HG03175 (cell line): ENCODE results near the gene DPY19L2.
"Not testable (repeated sequence)": the region's sequence is repeated elsewhere in the genome, so short reads cannot be mapped to it uniquely, and the experiment has no call there.

Source experiments
- ATAC-seq: cut with Tn5 transposase; IDR thresholded peaks from one replicate; pipeline ENCODE4 v1.9.1; 2021; ENCODE audit warnings: mild to moderate bottlenecking, moderate library complexity; ENCODE audit not compliant: unreplicated experiment

Gene DPY19L2

DNA sequence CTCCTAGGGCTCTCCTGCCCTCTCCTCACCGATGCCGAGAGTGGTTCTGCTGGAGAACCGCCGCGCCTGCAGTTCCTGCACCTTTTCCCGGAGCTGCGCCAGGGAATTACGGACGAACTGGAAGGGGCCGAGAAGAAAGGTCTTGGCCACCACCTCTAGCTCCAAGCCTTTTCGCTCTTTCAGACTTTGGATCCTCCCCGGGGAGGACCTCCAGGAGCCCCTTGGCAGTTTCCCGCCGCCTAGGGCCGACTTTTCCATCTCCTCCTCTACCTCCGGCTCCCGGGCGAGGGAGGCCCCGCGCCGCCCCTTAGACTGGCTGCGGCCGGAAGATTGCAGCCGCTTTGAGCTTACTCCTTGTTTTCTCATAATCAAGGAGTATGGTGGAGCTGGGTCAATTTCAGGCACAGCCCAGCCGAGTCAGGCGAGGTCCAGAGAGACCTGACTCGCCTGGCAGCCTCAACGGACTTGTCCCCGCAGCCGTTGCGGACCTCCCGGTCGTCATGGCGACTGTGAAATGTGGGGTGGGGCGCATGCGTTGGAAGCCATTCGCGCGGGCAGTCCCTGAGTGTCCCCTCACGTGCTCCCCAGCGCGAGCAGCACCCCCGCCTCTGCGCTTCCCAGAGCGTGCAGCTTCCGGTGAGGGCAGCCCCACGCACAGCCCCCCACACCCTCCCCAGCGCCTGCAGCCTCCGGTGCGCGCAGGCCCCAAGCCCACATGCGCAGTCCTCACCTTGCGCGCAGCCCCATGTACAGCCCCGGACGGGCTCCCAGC, at the start of gene DPY19L2:
Gene DPY19L2 (minus strand): TSS at position 466 of the 772 bp plus-strand sequence. CDS start 100 bp downstream, at position 366.
- peak; percentile 71 for ATAC-seq

DNA sequence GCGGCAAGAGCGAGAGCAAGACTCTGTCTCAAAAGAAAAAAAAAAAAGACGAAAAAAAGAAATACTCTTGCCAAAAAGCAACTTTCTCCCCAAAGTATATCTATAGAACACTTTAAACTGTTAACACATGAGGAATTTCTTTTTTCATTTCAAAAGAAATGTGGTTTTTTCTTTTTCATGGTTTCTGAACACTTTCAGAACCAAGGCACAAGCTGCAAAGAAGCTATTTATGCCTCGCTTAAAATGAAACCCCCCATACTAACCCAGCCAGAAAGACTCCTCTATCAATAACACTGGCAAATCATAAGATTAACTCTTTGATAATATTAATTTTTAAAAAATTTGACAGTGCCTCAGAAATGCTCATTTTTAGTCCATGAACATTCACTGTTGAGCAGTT, 48.6 kb upstream of the DPY19L2 start:
- ATAC-seq, result not testable (repeated sequence)

DNA sequence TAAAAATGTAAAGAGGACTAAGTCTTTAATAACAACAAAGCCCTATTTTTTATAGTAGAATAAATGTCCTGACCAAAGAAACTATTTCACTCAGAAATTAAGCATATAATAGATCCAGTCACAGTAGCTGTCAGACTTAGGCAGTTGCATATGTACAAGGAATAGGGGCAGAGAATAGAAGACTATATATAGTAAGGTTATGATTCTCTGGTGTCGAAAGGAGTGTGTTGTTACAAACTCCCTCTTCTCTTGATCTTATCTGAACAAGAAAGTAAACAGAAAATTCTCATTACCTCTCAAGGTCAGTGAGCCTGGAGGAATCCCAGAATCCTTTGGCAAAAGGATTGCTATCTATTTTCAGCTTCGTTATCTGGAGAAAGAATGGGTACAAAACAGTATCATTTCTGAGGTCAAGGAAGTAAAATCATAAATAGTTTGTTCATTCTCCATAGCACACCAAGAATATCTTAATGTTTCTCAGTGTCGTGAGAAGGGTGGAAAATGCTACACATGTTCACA, 46.9 kb upstream of the DPY19L2 start:
- not testable (repeated sequence) for ATAC-seq

DNA sequence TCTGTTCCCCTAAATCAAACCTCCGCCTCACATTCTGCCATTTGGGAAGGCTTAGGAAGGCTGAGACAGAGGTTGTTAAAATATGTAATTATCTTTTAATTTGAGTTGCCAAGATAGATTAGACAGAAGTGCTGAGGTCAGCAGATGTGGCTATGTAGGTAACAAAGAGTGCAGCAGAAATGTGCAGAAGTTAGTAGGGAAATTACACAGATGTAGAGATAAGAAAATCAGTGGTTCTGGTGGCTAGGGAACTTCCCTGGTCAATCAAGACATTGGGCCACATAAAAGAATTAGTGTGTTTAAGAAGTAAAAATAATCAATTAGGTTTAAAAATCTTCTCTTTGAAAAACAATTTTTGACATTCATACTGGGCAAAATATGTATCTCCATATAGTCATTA, 46.1 kb upstream of the DPY19L2 start:
- not testable (repeated sequence) for ATAC-seq

DNA sequence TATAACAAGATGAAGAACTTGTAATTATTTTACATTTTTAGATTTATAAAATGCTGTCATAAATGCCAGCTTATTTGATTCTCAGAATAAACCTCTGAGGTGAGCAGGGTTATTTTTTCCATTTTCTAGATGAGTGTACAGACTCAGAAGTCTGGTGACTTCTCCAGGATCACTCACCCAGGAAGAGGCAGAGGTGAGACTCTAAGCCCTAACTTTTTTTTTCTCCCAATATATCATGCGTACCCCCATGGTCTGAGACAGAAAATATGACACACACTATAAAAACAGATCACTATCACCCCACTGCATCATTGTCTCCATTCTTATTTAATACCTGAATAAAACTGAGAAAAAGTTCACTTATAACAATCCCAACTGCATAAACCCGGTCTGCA, 45.4 kb upstream of the DPY19L2 start:
- not testable (repeated sequence) for ATAC-seq

DNA sequence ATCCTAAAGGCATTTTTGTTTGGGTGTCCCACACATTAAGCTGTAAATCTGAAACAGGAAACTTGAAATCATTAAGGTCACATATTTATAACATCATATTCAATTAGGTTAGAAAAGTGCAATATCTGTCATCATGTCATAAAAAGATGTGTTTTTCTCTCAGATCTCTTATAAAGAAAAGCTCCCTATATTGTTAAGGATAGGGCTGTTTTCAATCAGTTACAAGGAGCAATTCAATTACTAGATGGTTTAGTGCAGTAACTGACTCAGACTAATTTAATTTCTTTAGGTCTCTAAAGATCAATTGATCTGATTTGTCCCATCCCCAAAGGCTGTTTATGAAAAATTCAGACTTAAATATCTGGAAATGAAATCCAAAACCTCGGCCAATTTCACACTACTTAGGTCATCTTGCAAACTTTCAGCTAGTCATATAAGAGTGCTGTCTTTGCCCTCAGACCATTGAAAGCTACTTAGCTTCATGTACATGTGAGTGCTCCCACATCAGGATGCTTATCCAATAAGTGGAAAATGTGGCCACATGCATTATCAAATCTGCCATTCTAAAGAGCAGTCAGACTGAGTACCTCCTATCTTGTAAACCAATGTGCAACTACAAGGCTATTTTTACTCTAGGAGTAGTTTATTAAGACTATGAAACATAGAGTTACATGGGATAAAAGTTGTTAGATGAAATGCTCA, 44.8 kb upstream of the DPY19L2 start:
- not testable (repeated sequence) for ATAC-seq

DNA sequence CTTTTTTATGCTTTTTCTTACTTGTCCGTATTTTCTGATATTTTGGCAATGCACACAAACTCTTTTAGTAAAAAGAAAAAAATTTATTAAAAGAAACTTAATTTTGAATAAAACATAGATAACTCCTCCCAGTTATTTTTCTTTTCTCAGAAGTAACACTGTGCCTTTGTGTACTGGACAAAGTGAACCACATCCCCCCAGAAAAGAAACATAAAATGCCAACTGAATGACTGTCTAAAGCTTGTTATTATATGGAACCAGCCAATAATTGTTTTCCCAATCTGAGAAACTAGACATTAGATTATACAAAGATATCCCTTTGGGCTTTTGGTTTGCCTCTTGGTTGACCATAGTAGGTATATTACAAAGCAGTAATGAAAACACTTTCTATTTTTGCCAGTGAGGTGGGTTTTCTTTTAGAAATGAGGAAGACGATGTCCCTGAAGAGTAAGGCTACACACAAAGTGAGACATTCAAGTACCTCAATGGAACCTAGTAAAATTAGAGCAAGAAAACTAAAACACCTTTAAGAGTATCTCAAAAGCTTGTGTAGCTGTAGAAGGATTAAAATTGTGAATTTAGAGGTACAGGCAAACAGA, 44.2 kb upstream of the DPY19L2 start:
- not testable (repeated sequence) for ATAC-seq

DNA sequence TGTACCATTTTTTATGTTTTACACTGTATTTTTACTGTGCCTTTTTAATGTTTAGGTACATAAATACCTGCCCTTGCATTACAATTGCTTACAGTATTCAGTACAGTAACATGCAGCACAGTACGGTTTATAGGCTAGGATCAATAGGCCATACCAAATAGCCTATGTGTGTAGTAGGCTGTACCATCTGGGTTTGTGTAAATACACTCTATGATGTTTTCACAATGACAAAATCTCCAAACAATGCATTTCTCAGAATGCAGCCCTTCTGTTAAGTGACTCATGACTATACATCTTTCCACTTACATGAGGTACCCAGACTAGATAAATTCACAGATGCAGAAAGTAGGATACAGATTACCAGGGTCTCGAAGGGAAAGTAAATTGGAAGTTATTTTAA, 43.0 kb upstream of the DPY19L2 start:
- ATAC-seq, result not testable (repeated sequence)

DNA sequence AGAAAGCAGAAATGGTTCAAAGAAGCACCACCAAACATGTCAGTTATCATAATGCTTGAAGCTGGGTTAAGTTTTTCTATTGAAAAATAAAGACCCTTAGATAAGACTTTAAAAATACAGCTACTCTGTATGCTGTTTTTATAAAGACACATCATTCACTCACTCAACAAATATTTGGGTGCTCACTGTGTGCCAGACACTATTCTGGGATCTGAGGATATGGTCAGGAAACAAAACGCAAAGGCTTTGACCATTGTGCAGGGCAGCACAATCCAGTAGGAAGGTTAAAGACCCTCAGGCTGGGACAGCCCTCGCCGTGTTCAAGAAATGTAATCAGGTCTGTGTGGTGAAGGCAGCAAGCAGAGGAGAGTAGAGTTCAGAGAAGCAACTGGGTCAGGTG, 38.0 kb upstream of the DPY19L2 start:
- ATAC-seq, result no peak

DNA sequence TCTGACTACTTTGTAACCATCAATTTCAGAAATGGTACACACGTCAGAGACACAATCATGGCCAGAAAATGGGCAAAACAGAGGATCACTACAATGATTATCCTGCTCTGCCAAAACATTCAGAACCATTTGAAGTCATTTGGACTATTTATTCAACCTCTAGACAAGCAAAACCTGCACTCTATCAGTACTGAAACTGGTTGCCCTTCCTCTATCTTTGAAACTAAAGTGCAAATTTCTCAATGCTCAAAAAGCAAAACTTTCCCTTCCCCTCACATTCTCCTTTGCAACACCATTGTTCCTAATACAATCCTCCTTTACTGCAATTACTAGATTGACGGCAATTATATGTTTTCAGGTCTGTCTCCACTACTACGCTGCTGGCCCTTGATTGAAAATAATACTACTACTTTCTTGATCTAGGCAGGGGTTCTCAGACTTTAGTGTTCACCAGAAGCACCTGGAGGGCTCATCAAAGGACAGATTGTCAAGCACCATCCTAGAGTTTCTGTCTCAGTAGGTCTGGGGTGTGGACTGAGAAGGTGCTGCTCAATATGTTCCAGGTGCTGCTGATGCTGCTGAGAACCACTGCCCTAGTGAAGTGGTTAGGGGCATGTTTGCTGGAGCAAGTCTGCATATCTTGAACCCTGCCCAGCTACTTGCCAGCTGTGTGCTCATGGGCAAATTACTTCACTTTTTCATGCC, 31.5 kb upstream of the DPY19L2 start:
- not testable (repeated sequence) for ATAC-seq

DNA sequence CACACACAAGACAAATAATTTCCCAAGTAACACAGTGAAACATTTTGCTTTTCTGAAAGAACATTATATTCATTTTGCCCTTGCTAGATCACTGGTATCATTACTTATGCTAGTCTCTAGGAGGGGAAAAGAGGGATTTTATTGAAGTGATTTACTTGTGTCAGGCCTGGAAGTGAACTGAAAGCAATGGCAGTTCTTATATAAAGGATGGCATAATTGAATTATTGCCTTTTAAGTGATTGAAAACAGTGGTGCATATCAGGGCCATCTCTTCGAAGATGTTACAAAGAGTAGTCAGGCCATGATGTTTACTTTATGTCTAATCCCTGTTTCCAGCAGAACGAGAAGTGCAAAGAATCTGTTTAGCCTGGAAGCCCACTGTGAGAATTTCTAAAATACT, 30.7 kb upstream of the DPY19L2 start:
- not testable (repeated sequence) for ATAC-seq

DNA sequence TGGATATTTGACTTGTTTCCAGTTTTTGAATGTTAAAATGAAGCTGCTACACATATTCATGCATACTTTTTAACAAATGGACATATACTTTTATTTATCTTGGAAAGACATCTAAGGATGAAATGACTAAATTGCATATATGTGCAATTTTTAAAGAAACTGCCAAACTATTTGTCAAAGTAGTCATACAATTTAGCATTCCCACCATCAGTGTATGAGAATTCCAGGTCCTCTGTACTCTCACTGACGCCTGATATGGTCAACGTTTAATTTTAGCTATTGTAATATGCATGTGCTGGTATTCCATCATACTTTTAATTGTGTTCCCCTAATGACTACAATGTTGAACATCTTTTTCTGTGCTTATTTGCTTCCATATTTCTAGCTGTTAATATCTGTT, 22.5 kb upstream of the DPY19L2 start:
- not testable (repeated sequence) for ATAC-seq

DNA sequence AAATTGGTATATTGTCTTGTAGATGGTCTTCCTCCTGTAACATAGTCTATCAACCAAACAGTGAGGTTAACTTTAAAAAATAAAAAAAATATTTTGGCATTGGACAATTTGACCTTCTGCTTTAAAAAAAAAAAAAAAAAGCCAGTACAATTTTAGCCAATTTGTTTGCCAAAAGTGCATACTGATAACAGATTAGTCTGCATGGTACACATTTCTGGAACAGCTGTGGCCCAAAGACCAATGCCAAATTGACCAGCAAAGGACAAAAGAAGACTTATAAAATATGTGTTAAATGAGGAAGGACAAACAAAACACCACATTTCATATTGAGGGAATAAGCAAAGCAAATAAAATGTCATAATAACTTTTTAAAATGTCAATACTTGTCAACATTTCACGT, 20.8 kb upstream of the DPY19L2 start:
- ATAC-seq, result not testable (repeated sequence)

DNA sequence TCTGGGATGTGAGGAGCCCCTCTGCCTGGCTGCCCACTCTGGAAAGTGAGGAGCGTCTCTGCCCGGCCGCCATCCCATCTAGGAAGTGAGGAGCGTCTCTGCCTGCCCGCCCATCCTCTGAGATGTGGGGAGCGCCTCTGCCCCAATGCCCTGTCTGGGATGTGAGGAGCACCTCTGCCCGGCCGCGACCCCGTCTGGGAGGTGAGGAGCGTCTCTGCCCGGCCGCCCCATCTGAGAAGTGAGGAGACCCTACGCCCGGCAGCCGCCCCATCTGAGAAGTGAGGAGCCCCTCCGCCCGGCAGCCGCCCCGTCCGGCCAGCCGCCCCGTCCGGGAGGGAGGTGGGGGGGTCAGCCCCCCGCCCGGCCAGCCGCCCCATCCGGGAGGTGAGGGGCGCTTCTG, 18.3 kb upstream of the DPY19L2 start:
- ATAC-seq, result not testable (repeated sequence)

DNA sequence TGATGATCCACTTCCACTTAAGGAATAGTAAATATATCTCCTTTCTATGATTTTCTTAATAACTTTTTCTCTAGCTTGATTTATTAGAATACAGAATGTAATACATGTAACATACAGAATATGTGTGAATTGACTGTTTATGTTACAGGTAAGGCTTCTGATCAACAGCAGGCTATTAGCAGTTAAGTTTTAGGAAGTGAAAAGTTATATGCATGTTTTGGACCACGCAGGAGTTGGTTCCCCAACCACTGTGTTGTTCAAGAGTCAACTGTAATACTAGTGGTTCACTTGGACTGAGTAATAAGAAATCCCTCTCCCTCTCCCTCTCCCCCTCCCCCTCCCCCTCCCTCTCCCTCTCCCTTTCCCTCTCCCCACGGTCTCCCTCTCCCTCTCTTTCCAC, 17.5 kb upstream of the DPY19L2 start:
- not testable (repeated sequence) for ATAC-seq

DNA sequence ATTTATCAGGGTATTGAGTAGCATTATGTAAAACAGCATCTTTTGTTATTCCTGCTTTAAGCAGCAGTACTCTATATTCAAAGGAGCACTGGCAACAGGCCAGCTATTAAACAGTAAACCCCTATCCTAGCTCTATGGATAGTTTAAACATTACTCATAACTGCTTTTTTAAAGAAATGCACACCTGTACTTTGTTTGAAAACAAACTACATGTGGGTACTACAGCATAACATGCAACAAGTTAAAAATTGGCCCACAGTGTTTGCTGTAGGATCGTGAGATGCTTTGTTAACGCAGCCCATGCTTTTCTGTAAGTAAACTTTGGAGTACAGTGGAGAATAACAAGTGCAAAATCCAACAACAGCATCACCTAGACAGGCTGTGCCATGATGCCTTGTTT, 14.3 kb upstream of the DPY19L2 start:
- not testable (repeated sequence) for ATAC-seq

DNA sequence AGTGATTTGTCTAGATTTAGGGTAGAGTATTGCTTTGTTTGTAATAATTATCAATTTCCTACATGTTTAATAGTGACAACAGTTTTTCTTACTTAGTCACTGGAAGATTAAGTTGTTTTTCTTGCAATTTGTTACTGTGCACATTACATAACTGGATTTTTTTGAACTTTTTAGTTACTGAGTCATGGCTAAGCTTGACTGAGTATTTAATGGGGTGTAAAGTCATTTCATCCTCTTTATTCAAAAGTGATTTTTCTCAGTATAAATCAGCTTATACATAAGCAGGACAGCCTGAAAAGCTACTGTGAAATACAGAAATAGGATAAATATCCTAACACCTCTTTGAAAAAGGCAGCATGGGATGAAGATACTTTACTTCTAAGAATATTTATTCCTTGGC, 12.5 kb upstream of the DPY19L2 start:
- ATAC-seq, result not testable (repeated sequence)

DNA sequence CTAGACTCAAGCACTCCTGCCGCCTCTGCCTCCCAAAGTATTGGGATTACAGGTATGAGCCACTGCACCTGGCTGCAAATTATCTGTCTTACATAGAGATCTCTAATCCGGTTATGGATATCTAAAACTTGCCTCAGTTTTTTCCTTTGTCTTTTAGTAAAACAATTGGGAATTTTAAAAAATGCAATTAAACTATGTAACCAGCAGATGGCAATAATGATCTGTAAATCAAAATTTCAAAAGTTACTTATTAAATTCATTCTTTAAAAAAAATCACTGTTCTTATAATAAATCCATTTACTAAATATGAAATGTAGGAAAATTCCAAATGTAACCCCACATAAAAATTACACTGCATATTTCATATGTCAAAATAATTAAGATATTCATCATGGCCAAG, 4.3 kb upstream of the DPY19L2 start:
- not testable (repeated sequence) for ATAC-seq

DNA sequence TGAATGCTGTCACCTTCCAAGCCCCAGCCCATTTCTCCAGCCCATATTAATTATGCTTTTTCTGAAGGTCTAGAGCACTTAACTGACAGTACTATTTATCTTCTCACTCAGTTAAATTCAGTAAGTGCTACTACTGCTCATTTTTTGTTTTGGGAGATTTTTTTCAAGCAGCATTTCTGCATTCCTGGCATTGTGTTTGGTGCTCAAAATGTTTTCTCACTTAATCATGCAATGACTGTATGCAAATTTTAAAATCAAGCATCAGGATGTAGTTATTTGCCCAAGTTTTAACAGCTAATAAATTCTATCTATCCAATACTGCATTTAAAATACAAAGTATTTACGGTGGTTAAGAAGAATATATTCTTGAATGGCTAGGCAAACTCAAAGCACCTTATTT, 1.6 kb upstream of the DPY19L2 start:
- ATAC-seq, result not testable (repeated sequence)

DNA sequence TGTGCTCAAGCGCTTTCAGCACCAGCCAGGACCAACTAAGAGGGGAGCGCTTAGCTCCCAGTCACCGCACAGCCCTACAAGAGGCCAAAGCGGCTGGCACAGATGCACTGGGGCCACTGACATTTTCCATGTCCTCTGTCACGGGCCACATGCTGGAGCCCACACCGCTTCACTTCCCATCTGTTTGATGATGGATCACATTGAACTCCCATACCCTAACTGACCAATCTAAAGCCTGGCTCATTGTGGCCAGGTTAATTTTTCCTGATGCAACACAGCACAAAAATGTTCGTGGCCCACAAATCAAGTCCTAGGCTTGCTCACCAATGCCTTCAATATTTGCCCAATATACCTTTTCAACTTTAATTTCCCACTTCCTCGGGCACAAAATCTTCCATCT, 1.1 kb upstream of the DPY19L2 start:
- ATAC-seq, result not testable (repeated sequence)

DNA sequence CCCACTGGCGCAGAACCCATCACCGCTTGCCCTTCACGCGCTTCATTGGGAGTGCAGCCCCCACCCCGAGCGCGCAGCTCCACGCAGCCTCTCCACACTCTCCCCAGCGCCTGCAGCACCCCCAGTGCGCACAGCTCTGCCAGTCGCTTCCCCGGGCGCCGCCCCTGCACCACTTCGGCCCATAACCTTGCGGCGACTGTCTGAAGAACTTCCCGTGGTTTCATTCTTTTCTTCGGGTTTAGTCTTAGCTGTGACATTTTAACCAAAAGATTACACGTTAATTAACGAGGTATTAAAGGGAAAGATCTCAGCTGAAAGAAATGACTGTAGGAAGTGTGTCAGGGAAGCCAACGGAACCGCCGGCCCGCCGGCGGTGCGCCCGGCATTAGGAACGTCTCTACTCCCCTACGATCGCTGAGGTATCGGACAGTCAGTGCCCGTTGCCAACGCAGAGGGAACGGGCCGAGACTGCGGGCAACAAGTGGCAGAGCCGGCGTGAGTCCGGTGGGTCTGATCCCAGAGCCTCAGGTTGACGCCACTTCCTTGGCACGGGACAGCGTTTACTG, 590 bp upstream of the DPY19L2 start:
- peak; percentile 50 for ATAC-seq
